PC-3 (cell line): Measurements from ENCODE around the gene RPL22. TPM values are rescaled to one million over a fixed set of nuclear protein-coding genes. Genes with fewer than 3 reads are reported as not detected.

Source experiments
- total RNA-seq: library from RNA; depleted of rRNA; stranded (reverse); fragments of >200 nt; gene quantifications from 2 replicates; pipeline ENCODE4 v1.2.3, GENCODE V29; 2014; rRNA removed

The RPL22 gene
- total RNA-seq, 1 experiment from 2014 or later = 283 TPM

Other genes starting within 250 kb of the RPL22 start
- 18.8 and 23.8 TPM in 2 replicates for gene NPHP4, start 207.2 kb downstream of the RPL22 start, total RNA-seq
- gene KCNAB2, start 153.7 kb downstream of the RPL22 start, total RNA-seq = 26.4 and 28.5 TPM in 2 replicates
- gene CHD5, start 19.3 kb downstream of the RPL22 start, total RNA-seq = 0.55 and 2.8 TPM in 2 replicates
- gene RNF207, start 6.5 kb upstream of the RPL22 start, total RNA-seq = 95.4 and 128 TPM in 2 replicates
- gene ICMT, start 36.4 kb upstream of the RPL22 start, total RNA-seq = 210 and 215 TPM in 2 replicates
- gene HES3, start 44.6 kb upstream of the RPL22 start, total RNA-seq = not detected in 2 replicates
- gene GPR153, start 61.5 kb upstream of the RPL22 start, total RNA-seq = 98.7 and 113 TPM in 2 replicates
- 164 and 165 TPM in 2 replicates for gene ACOT7, start 194.2 kb upstream of the RPL22 start, total RNA-seq
- gene HES2, start 220.3 kb upstream of the RPL22 start, total RNA-seq = 41.0 and 42.9 TPM in 2 replicates
- 11.1 and 14.1 TPM in 2 replicates for gene ESPN, start 225.2 kb upstream of the RPL22 start, total RNA-seq